Measurements from ENCODE around the gene TM9SF3.

The TM9SF3 gene

DNA sequence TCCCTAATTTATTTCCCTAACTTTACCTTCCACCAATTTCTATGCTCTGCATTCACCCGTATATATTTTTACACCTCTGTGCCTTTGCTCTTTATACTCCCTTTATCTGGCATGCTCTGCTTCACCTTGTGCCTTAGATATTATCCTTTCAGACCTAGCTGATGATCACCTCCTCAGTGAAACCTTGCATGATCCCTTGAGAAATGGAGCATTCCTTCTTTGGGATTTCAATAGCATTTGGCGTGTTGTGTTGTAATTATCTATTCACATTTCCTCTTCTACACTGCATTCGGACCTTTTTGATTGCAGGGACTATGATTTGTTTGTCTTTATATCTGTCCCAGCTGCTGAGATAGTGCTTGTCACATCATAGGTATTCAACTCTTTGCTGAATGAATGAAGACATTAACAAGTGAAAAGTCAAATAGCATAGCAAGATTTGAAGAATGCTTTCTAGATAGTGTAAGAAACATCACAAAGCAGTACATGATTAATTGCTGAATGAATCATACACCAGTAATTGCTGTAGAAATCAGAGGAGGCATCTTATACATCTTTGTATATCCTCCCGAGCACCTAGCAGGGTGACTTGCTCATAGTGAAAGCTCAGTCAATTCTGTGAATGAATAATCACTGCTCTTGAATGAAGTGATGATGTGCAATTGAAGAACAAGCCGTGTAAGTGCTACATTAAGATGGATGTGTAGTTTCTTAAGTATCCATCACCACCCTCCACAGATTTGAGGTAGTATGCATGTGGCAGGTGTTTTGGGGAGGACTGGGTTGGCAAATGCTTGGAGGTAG is 2.0 kb upstream of the TM9SF3 start:
- TF ChIP-seq, protein P1, sequence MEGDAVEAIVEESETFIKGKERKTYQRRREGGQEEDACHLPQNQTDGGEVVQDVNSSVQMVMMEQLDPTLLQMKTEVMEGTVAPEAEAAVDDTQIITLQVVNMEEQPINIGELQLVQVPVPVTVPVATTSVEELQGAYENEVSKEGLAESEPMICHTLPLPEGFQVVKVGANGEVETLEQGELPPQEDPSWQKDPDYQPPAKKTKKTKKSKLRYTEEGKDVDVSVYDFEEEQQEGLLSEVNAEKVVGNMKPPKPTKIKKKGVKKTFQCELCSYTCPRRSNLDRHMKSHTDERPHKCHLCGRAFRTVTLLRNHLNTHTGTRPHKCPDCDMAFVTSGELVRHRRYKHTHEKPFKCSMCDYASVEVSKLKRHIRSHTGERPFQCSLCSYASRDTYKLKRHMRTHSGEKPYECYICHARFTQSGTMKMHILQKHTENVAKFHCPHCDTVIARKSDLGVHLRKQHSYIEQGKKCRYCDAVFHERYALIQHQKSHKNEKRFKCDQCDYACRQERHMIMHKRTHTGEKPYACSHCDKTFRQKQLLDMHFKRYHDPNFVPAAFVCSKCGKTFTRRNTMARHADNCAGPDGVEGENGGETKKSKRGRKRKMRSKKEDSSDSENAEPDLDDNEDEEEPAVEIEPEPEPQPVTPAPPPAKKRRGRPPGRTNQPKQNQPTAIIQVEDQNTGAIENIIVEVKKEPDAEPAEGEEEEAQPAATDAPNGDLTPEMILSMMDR (IDR thresholded peaks at IDR 0.05; ENCODE audit: low read depth, low read length, missing control alignments): no peak
- no peak overlapping the region for H3K4me3 ChIP-seq (replicated peaks; ENCODE audit: low read depth, low read length)
- no peak for DNase-seq (ENCODE audit: extremely low read depth, low read depth)

DNA sequence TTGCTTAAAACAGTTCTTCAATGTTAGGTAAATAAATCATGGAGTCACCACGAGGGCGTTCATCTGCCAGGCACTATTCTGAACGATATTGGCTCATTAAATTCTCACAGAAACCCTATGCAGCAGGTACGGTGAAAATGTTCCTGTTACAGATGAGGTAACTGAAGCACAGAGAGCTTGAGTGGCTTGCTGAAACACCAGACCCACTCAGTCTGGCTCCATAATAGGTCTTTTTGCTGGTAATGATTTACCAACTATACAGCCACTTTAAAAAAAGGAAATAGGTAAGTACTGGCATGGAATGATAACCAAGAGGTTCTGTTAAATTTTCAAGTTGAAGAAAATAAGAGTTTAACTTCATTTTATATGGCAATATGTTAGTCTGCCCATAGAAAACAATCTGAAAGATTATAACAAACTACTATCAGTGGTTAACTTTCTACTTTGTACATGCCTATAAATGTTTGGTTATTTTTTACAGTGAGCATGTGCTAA is 1.3 kb upstream of the TM9SF3 start:
- H3K4me3 ChIP-seq (replicated peaks; ENCODE audit: low read depth, low read length): peak overlapping the region; percentile 70
- DNase-seq (ENCODE audit: extremely low read depth, low read depth): no peak
- TF ChIP-seq, protein P1 (IDR thresholded peaks at IDR 0.05; ENCODE audit: low read depth, low read length, missing control alignments): no peak

DNA sequence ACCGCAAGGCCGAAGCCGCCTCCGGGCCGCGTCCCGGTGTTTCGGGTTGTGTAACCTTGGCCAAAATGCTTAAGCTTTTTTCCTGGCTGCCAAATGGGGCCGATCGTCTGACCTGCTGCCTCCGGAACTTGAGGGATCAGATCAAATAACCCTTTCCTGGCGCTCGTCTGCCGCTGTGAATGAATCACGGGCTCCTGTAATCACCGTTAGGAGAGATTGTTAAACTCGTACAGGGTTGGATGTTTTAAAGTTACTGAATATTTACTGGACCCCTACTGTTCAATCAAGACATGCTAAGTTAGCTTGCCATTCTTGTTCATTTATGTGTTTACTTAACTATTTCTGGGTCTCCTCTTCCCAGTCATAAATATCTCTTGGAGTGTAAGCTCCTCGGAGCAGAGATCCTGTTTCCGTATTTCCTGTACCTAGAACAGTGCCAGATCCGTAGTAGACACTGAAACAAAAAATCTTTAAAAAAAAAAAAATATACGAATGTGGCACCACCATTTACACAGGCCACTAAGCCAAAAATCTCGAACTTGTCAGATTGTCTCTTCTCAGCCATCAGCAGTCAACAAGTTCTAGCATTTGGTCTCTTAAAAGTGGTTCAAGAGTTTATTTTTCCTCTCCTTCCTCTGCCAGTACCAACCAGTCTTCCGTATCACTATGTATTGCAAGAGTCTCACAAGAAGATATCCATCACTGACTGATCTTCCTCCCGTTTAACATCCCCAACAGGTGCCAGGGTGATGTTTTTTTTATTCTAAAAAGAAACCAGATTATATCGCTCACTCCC is 650 bp upstream of the TM9SF3 start:
- H3K4me3 ChIP-seq (replicated peaks; ENCODE audit: low read depth, low read length): peak overlapping the region; percentile 70
- TF ChIP-seq, protein P1 (IDR thresholded peaks at IDR 0.05; ENCODE audit: low read depth, low read length, missing control alignments): no peak
- peak; percentile 43 for DNase-seq (ENCODE audit: extremely low read depth, low read depth)

DNA sequence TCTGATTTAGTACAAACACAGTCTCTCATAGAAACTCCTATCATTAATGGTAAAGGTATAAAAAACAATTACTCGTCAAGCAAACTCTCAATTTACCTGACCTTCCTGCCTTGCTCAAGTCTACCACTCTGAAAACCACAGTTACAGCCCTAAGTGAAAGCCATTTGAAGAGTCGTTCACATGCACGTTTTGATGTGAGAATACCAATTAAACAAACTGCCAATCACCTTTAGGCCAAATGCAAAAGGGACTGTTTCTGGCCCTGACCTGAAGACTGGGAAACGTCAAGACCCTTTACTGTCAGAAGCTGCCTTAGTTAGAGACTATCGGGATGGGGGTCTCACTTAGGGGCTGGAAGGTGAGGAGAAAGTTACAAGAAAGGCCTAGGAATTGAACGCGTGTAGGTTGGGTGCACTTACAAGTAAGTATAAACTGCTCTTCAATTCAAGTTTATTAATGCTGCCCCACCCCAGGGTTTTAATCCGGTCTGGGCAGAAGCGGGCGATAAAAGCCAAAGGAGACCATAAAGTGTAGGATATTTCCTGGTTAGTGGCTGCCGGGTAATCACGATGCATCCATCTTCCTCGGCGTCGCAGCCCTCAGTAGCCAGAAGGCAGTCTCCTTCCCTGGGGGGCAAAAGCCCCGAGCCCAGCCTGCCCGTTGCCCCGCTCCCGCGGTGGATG is 935 bp downstream of the TM9SF3 start:
- TF ChIP-seq, protein P1 (IDR thresholded peaks at IDR 0.05; ENCODE audit: low read depth, low read length, missing control alignments): no peak
- DNase-seq (ENCODE audit: extremely low read depth, low read depth): no peak
- H3K4me3 ChIP-seq (replicated peaks; ENCODE audit: low read depth, low read length): peak overlapping the region; percentile 70

DNA sequence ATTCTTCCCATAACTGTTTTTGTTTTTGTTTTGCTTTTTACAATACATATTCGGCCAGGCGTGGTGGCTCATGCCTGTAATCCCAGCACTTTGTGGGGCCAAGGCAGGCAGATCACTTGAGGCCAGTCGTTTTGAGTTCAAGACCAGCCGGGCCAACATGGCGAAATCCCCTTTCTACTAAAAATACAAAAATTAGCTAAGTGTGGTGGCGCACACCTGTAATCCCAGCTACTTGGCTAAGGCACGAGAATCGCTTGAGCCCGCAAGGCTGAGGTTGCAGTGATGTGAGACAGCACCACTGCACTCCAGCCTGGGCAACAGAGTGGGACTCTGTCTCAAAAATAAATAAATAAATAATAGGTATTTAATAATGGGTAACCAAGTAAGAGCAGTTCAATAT is 2.3 kb downstream of the TM9SF3 start:
- H3K4me3 ChIP-seq (replicated peaks; ENCODE audit: low read depth, low read length): peak overlapping the region; percentile 70; the same call in 1 of the 2 replicates
- TF ChIP-seq, protein P1 (IDR thresholded peaks at IDR 0.05; ENCODE audit: low read depth, low read length, missing control alignments): no peak
- DNase-seq (ENCODE audit: extremely low read depth, low read depth): no peak

DNA sequence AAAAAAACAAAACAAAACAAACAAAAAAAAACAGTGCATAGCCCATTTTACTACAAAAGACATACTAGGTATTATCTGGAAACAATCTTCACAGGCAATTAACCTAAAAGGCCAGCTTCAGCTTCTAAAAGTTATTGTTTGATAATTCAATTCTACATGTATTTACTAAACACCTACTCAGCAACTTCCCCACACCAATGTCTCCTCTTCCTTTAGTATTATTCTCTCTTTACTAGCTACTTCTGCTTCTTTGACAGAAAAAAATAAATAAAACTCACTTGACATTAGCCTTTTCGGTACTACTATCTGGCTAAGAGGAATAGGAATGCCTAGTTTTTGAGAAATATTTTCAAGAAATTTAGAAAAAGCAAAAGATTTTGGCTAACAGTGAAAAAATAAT is 2.8 kb downstream of the TM9SF3 start:
- no peak overlapping the region for H3K4me3 ChIP-seq (replicated peaks; ENCODE audit: low read depth, low read length)
- TF ChIP-seq, protein P1 (IDR thresholded peaks at IDR 0.05; ENCODE audit: low read depth, low read length, missing control alignments): no peak
- DNase-seq (ENCODE audit: extremely low read depth, low read depth): no peak

Data from HFF-Myc (cell line).